Naive B cell (primary cell): Measurements from ENCODE around the gene PTER. TPM values are rescaled to one million over a fixed set of nuclear protein-coding genes. Genes with fewer than 3 reads are reported as not detected.
A peak's percentile ranks its signal among the peaks of the same experiment; 100 is the strongest.

Experiments
- ATAC-seq, 2 donors: fragments of 150-1000 bp; cut with Tn5 transposase; 2 replicates each; pipeline ENCODE4 v1.10.0; 2021; ENCODE audit warnings: low read depth in 2 of 2, mild to moderate bottlenecking in 2 of 2, moderate library complexity in 2 of 2
- DNase-seq: peaks from one replicate; pipeline ENCODE4 v3.0.0; 2022
- H3K27ac Mint-ChIP-seq, 6 donors: one replicate each; pipeline ENCODE4 v1.8.0; 2020 to 2022; ENCODE audit warnings: mild to moderate bottlenecking in 6 of 6, mixed read lengths in 6 of 6, moderate library complexity in 5 of 6, inconsistent platforms in 2 of 6
- H3K27me3 Mint-ChIP-seq, 3 donors: one replicate each; pipeline ENCODE4 v1.8.0; 2021 to 2022; ENCODE audit warnings: mixed read lengths in 3 of 3, mild to moderate bottlenecking in 1 of 3
- H3K36me3 Mint-ChIP-seq, 2 donors: one replicate each; pipeline ENCODE4 v1.8.0; 2020 to 2022; ENCODE audit warnings: mixed read lengths in 2 of 2, inconsistent platforms in 1 of 2, mild to moderate bottlenecking in 1 of 2
- H3K4me1 Mint-ChIP-seq, 3 donors: one replicate each; pipeline ENCODE4 v1.8.0; 2020 to 2022; ENCODE audit warnings: mixed read lengths in 3 of 3, inconsistent platforms in 1 of 3, mild to moderate bottlenecking in 1 of 3, moderate library complexity in 1 of 3
- H3K4me3 Mint-ChIP-seq, 8 donors: one replicate each; pipeline ENCODE4 v1.8.0; 2020 to 2022; ENCODE audit warnings: mild to moderate bottlenecking in 8 of 8, mixed read lengths in 8 of 8, moderate library complexity in 8 of 8, inconsistent platforms in 2 of 8
- H3K9me3 Mint-ChIP-seq, 7 donors: one replicate each; pipeline ENCODE4 v1.8.0; 2020 to 2022; ENCODE audit warnings: mixed read lengths in 7 of 7, mild to moderate bottlenecking in 5 of 7, inconsistent platforms in 2 of 7, moderate library complexity in 1 of 7
- polyA plus RNA-seq, 6 donors: library from polyadenylated mRNA; unstranded; fragments of 300-500 nt; fragmentation: Illumina TruSeq; gene quantifications; one replicate each; pipeline ENCODE4 v1.2.3, GENCODE V29; 2021; ENCODE audit warnings: low read depth in 6 of 6

PTER gene
- polyA plus RNA-seq, 6 donors from 2014 or later: 8.6 to 16.5 (median 12.0) TPM

GRCh38 chr10:16521311-16522016, 84.7 kb downstream of the PTER start, which contains the start of gene C1QL3:
C1QL3 (minus strand) TSS chr10:16521879; CDS start chr10:16521065, 814 bp downstream.
- DNase-seq (peak; percentile 16), ATAC-seq (peak; percentile 48 to 52)
- Mint-ChIP-seq H3K9me3 (peaks cover 0 to 3% (median 0%) of the 10 kb centered on the region in 7 donors), H3K27me3 (peaks cover 31 to 45% (median 35%) of the 10 kb centered on the region in 3 donors), H3K4me1 (peaks cover 14 to 19% (median 16%) of the 10 kb centered on the region in 3 donors), H3K4me3 (peak within 1 kb of the TSS; percentile 69 to 93 (median 86)), H3K36me3 (peaks cover 0 to 3% of the 10 kb centered on the region in 2 donors), H3K27ac (peak within 1 kb of the TSS in 1 of 6 donors; percentile 71)

- ATAC-seq (no peak), DNase-seq (no peak)
- Mint-ChIP-seq H3K27ac (no peak overlapping the region), H3K9me3 (peaks cover 0 to 3% (median 0%) of the 10 kb centered on the region in 7 donors), H3K4me3 (no peak overlapping the region), H3K4me1 (no peaks in the 10 kb centered on the region), H3K27me3 (peaks cover 18 to 25% (median 19%) of the 10 kb centered on the region in 3 donors), H3K36me3 (no peaks in the 10 kb centered on the region)
Measured at GRCh38 chr10:16527452-16527851, 90.6 kb downstream of the PTER start.

GRCh38 chr10:16529853-16530252, 93.0 kb downstream of the PTER start:
- no peak for DNase-seq
- Mint-ChIP-seq H3K9me3 (peaks cover 0 to 3% (median 0%) of the 10 kb centered on the region in 7 donors), H3K27ac (no peak overlapping the region), H3K4me3 (no peak overlapping the region), H3K36me3 (no peaks in the 10 kb centered on the region), H3K27me3 (peaks cover under 1 to 12% (median 11%) of the 10 kb centered on the region in 3 donors), H3K4me1 (no peaks in the 10 kb centered on the region)
- ATAC-seq: no peak

GRCh38 chr10:16536155-16536554, 99.3 kb downstream of the PTER start:
- H3K27ac Mint-ChIP-seq: no peak overlapping the region
- no peak for ATAC-seq
- H3K36me3 Mint-ChIP-seq: peaks cover 0 to 8% of the 10 kb centered on the region in 2 donors
- H3K4me3 Mint-ChIP-seq: no peak overlapping the region
- H3K27me3 Mint-ChIP-seq: peaks cover 12 to 15% (median 14%) of the 10 kb centered on the region in 3 donors
- peaks cover 0 to 6% (median 0%) of the 10 kb centered on the region in 7 donors for H3K9me3 Mint-ChIP-seq
- H3K4me1 Mint-ChIP-seq: no peaks in the 10 kb centered on the region
- DNase-seq: no peak

GRCh38 chr10:16544099-16544498, 107.3 kb downstream of the PTER start:
- ATAC-seq (no peak), DNase-seq (no peak)
- no peak overlapping the region for H3K4me3 Mint-ChIP-seq
- H3K36me3 Mint-ChIP-seq: peaks cover 0 to 8% of the 10 kb centered on the region in 2 donors
- H3K27me3 Mint-ChIP-seq: peaks cover 18 to 49% (median 33%) of the 10 kb centered on the region in 3 donors
- H3K9me3 Mint-ChIP-seq: peaks cover 0 to 6% (median 0%) of the 10 kb centered on the region in 7 donors
- H3K4me1 Mint-ChIP-seq: no peaks in the 10 kb centered on the region
- no peak overlapping the region for H3K27ac Mint-ChIP-seq

GRCh38 chr10:16544591-16544990, 107.8 kb downstream of the PTER start:
- H3K27me3 Mint-ChIP-seq: peaks cover 16 to 52% (median 29%) of the 10 kb centered on the region in 3 donors
- H3K4me1 Mint-ChIP-seq: no peaks in the 10 kb centered on the region
- H3K36me3 Mint-ChIP-seq: peaks cover 0 to 8% of the 10 kb centered on the region in 2 donors
- ATAC-seq (no peak), DNase-seq (no peak)
- no peak overlapping the region for H3K27ac Mint-ChIP-seq
- no peak overlapping the region for H3K4me3 Mint-ChIP-seq
- peaks cover 0 to 6% (median 0%) of the 10 kb centered on the region in 7 donors for H3K9me3 Mint-ChIP-seq

- Mint-ChIP-seq H3K4me3 (no peak overlapping the region), H3K4me1 (no peaks in the 10 kb centered on the region), H3K27ac (no peak overlapping the region), H3K36me3 (peaks cover 0 to 3% of the 10 kb centered on the region in 2 donors), H3K9me3 (peaks cover 0 to 3% (median 0%) of the 10 kb centered on the region in 7 donors), H3K27me3 (peaks cover 10 to 47% (median 23%) of the 10 kb centered on the region in 3 donors)
- DNase-seq: no peak
- ATAC-seq: no peak
Measured at GRCh38 chr10:16545116-16545736, 108.4 kb downstream of the PTER start.

- H3K27me3 Mint-ChIP-seq: peaks cover 4 to 41% (median 19%) of the 10 kb centered on the region in 3 donors
- no peak for DNase-seq
- no peak overlapping the region for H3K4me3 Mint-ChIP-seq
- no peak for ATAC-seq
- no peak overlapping the region for H3K27ac Mint-ChIP-seq
- H3K9me3 Mint-ChIP-seq: peaks cover 0 to 3% (median 0%) of the 10 kb centered on the region in 7 donors
- H3K4me1 Mint-ChIP-seq: no peaks in the 10 kb centered on the region
- H3K36me3 Mint-ChIP-seq: no peaks in the 10 kb centered on the region
Measured at GRCh38 chr10:16547973-16548372, 111.2 kb downstream of the PTER start.

- ATAC-seq (no peak), DNase-seq (no peak)
- H3K4me1 Mint-ChIP-seq: no peaks in the 10 kb centered on the region
- peaks cover 2 to 17% (median 5%) of the 10 kb centered on the region in 7 donors for H3K9me3 Mint-ChIP-seq
- peaks cover 8 to 39% (median 15%) of the 10 kb centered on the region in 3 donors for H3K27me3 Mint-ChIP-seq
- H3K36me3 Mint-ChIP-seq: no peaks in the 10 kb centered on the region
- H3K27ac Mint-ChIP-seq: peak overlapping the region in 1 of 6 donors; percentile 16
- H3K4me3 Mint-ChIP-seq: no peak overlapping the region
Measured at GRCh38 chr10:16559236-16559773, 122.5 kb downstream of the PTER start.

- Mint-ChIP-seq H3K27ac (no peak overlapping the region), H3K9me3 (peaks cover 2 to 12% (median 6%) of the 10 kb centered on the region in 7 donors), H3K36me3 (no peaks in the 10 kb centered on the region), H3K27me3 (peaks cover 19 to 44% (median 26%) of the 10 kb centered on the region in 3 donors), H3K4me1 (peaks cover 0 to 7% (median 7%) of the 10 kb centered on the region in 3 donors), H3K4me3 (no peak overlapping the region)
- DNase-seq: no peak
- ATAC-seq: no peak
Measured at GRCh38 chr10:16562891-16563290, 126.1 kb downstream of the PTER start.

Other genes starting within 250 kb of the PTER start
- gene C1QL3, start 84.9 kb downstream of the PTER start, polyA plus RNA-seq: under 1 TPM in 5 of 6 donors, not detected in 1; 0.13 to 0.70 (median 0.18) TPM